Measurements from ENCODE around the gene TMEM97.

DNA sequence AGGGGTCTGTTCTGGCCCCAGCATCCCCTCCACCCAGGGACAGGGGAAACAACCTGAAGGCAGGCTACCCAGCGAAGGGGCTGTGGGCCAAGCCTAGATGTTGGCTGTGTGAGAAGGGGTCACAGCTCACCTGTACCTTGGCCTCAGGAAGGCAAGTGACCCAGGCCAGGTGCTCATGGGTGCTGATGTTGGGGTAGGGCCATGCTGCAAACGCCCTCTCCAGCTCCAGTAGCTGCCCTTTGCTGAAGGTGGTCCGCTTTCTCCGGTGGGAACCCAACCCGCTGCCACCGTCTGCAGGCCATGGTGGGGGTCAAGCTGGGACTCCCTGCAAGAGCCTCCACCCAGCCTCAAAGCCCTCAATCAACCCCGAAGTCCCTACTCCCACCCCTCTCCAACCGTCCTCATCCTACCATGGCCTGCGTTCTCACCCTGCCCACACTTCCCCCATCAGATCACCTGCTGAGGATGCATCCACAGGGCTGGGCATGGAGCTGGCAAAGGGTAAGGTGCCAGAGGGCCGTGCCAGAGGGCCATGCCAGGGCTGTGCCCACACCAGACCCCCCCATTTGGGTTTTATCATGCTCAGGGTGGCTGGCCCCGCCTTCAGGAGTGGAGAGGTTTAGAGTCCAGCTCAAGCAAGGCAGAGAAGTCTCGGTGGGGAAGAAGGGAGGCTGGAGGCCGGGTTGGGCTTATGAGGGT, 45.8 kb downstream of the TMEM97 start, which contains the start of gene SEBOX:
- no peak for TF ChIP-seq EZH2phosphoT487 (IDR thresholded peaks at IDR 0.05; ENCODE audit: borderline replicate concordance)
- no peak for TF ChIP-seq EZH2 (IDR thresholded peaks at IDR 0.05)
- TF ChIP-seq, protein P1, sequence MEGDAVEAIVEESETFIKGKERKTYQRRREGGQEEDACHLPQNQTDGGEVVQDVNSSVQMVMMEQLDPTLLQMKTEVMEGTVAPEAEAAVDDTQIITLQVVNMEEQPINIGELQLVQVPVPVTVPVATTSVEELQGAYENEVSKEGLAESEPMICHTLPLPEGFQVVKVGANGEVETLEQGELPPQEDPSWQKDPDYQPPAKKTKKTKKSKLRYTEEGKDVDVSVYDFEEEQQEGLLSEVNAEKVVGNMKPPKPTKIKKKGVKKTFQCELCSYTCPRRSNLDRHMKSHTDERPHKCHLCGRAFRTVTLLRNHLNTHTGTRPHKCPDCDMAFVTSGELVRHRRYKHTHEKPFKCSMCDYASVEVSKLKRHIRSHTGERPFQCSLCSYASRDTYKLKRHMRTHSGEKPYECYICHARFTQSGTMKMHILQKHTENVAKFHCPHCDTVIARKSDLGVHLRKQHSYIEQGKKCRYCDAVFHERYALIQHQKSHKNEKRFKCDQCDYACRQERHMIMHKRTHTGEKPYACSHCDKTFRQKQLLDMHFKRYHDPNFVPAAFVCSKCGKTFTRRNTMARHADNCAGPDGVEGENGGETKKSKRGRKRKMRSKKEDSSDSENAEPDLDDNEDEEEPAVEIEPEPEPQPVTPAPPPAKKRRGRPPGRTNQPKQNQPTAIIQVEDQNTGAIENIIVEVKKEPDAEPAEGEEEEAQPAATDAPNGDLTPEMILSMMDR (IDR thresholded peaks at IDR 0.05 in 2 of 3, conservative IDR thresholded peaks at IDR 0.05 in 1 of 3; ENCODE audit: borderline replicate concordance in 1 of 3, insufficient read depth in 1 of 3, low read depth in 2 of 3, low read length in 2 of 3): no peak
